Superior temporal gyrus (tissue), 1 donor: ENCODE results near the gene C10orf53.
"Not testable (repeated sequence)": the region's sequence is repeated elsewhere in the genome, so short reads cannot be mapped to it uniquely, and the experiment has no call there.

Source experiments
- DNase-seq: peaks from one replicate; pipeline ENCODE4 v3.0.0-alpha.2; 2016; ENCODE audit errors: extremely low spot score

The C10orf53 gene

GRCh38 chr10:49652421-49653272 lies 26.8 kb upstream of the C10orf53 start:
- no peak for DNase-seq

- DNase-seq = no peak
Observed at GRCh38 chr10:49653273-49653929, 26.1 kb upstream of the C10orf53 start.

GRCh38 chr10:49654036-49654693 lies 25.3 kb upstream of the C10orf53 start:
- no peak for DNase-seq

- no peak for DNase-seq
Observed at GRCh38 chr10:49655099-49655498, 24.4 kb upstream of the C10orf53 start.

- no peak for DNase-seq
Observed at GRCh38 chr10:49656845-49657493, 22.5 kb upstream of the C10orf53 start.

- DNase-seq = no peak
Observed at GRCh38 chr10:49657606-49658005, 21.8 kb upstream of the C10orf53 start.

GRCh38 chr10:49661140-49661856 lies 18.2 kb upstream of the C10orf53 start:
- DNase-seq = no peak

GRCh38 chr10:49662169-49662830 lies 17.2 kb upstream of the C10orf53 start:
- no peak for DNase-seq

- no peak for DNase-seq
Observed at GRCh38 chr10:49663596-49663995, 15.9 kb upstream of the C10orf53 start.

- no peak for DNase-seq
Observed at GRCh38 chr10:49664006-49664841, 15.2 kb upstream of the C10orf53 start.

GRCh38 chr10:49664842-49665355 lies 14.6 kb upstream of the C10orf53 start:
- no peak for DNase-seq

- no peak for DNase-seq
Observed at GRCh38 chr10:49666054-49666615, 13.3 kb upstream of the C10orf53 start.

- DNase-seq = no peak
Observed at GRCh38 chr10:49666685-49667084, 12.8 kb upstream of the C10orf53 start.

- no peak for DNase-seq
Observed at GRCh38 chr10:49667991-49668390, 11.5 kb upstream of the C10orf53 start.

- DNase-seq = no peak
Observed at GRCh38 chr10:49668684-49669083, 10.8 kb upstream of the C10orf53 start.

GRCh38 chr10:49678827-49679479 lies 498 bp upstream of the C10orf53 start:
- DNase-seq = no peak

GRCh38 chr10:49682449-49682848 lies 3.0 kb downstream of the C10orf53 start:
- not testable (repeated sequence) for DNase-seq

- no peak for DNase-seq
Observed at GRCh38 chr10:49682879-49683278, 3.4 kb downstream of the C10orf53 start.

- no peak for DNase-seq
Observed at GRCh38 chr10:49686651-49687050, 7.2 kb downstream of the C10orf53 start.
